Fibroblast of the aortic adventitia (primary cell): ENCODE measurements around the gene OSM. TPM values are rescaled to one million over a fixed set of nuclear protein-coding genes. Genes with fewer than 3 reads are reported as not detected.

Experiments used
- DNase-seq: peaks from one replicate; pipeline ENCODE4 v3.0.0-alpha.2; 2010; ENCODE audit warnings: low read depth
- H3K4me3 ChIP-seq: 2 replicates; pipeline ENCODE4 v1.5.1; 2011; ENCODE audit warnings: low read depth, mild to moderate bottlenecking, control low read depth, low read length, moderate library complexity
- CTCF ChIP-seq: IDR thresholded peaks from 2 replicates; pipeline ENCODE4 v1.5.1; 2011; ENCODE audit warnings: mild to moderate bottlenecking, low read length, control low read depth, inconsistent platforms; ENCODE audit not compliant: insufficient read depth
- total RNA-seq: library from RNA; depleted of rRNA; stranded (reverse); fragments of >200 nt; gene quantifications from 2 replicates; pipeline ENCODE4 v1.2.3, GENCODE V29; 2012; ENCODE audit warnings: low replicate concordance

The OSM gene
- total RNA-seq, 1 donor, result not detected

DNA sequence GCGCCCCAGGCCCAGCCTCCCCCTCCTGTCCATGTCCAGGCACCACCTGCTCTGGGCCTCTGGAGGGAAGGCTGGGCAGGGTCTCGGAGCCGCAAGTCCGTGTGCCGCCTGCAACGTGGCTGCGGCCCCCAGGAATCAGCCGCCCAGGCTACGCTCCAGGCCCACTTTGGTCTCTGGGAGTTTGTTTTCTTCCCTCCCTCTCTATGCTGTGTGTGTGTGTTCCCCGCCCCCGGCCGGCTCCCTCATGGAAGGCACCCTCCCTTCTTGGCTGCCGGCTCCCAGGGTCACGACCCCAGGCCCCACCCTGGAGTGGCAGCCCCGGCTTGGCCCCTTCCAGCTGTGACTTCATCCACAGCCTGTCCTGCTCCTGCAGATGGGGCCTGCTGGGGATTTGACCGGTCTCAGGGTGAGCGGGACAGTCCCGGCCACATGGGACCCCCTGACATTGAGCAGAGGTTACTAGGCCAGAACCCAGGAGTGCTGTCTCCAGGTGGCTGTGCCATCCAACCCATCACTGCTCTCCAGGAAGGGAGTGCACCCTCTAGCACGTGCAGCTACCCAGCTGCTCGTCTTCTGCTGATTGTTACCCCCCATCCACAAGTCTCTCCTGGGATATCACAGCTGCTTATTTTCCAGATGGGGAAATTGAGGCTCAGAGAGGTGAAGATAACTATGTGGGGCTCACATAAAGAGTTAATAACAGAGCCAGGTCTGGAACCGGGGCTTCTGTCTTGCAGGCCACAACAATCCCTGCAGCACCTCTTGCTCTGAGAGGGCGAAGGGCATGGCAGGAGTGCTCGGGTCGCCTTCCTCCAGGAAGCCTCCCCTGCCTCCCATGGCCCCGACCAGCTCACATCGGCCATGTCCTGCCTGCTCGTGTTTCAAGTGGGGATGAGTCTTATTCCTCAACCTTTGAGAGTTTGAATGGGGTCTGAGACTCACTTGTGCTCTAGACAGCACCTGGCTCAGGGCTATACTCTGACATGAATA is 17.3 kb downstream of the OSM start:
- peak overlapping the region; percentile 31 for H3K4me3 ChIP-seq
- peak; percentile 54 for DNase-seq
- no peak for TF ChIP-seq CTCF

DNA sequence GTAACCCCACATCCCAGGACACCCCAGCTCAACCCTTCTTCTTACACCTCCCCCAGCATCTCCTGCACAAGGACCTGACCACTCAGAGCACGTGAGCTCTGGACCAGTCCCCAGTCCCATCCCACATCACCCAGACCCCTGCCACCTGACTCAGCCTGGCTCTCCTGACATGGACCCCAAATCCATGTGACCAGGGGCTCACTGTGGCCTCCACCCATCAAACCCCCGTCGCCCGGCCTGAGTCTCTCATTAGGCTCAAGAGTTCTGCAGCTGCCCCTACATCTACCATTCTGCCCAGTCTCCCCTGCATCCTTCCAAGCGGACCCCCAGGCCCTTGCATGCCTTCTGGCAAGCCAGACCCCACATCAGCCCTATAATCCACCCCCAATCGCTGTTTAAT is 18.2 kb downstream of the OSM start:
- no peak for DNase-seq
- peak overlapping the region; percentile 31 for H3K4me3 ChIP-seq
- no peak for TF ChIP-seq CTCF

- no peak overlapping the region for H3K4me3 ChIP-seq
- no peak for DNase-seq
- TF ChIP-seq CTCF, result no peak
These were observed 18.7 kb downstream of the OSM start for GRCh38 chr22:30247974-30248373.

DNA sequence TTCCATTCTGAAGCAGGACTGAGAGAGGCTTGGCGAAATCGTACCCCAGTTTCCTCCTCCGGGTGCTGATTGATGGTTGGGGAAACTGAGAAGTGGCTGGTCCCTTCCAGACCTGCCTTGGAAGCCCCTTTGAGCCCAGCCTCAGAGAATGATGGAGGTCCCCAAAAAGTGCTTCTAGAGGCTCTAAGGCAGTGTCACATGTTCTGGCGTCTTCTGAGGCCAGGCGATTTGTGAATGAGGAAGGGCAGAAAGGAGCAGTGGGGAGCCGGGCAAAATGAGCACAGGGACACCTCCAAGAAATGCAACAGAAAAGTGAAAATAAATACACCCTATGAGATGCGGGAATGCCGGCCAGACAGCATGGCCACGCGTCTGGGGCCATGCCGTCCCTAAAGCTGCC is 19.1 kb downstream of the OSM start:
- no peak overlapping the region for H3K4me3 ChIP-seq
- DNase-seq, result no peak
- no peak for TF ChIP-seq CTCF

DNA sequence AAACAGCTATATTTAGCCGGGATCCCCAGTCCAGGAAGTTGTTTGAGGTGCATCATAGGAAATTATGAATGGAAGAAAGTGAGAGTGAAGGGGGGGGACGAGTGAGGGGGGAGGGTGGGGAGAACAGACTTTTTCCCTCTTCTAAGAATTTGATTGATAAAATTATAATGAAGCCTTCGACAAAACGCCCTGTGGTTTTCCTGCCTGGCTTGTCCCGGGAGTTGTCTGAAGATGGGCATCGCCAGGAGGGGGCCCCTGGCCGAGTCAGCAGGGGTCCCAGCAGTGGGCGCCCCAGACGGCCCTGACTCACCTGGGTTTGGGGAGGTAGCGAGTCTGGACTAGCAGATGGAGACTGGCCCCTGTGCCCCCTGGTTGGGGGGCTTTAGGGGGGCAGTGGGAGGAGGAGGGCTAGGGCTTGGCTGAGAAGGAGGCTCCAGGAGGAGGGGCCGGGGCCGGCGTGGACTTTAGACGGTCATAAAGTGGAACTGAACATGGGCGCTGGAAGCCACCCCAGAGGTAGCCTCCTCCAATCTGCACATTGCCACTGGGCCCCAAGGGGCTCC is 19.8 kb downstream of the OSM start:
- no peak for DNase-seq
- no peak for TF ChIP-seq CTCF

DNA sequence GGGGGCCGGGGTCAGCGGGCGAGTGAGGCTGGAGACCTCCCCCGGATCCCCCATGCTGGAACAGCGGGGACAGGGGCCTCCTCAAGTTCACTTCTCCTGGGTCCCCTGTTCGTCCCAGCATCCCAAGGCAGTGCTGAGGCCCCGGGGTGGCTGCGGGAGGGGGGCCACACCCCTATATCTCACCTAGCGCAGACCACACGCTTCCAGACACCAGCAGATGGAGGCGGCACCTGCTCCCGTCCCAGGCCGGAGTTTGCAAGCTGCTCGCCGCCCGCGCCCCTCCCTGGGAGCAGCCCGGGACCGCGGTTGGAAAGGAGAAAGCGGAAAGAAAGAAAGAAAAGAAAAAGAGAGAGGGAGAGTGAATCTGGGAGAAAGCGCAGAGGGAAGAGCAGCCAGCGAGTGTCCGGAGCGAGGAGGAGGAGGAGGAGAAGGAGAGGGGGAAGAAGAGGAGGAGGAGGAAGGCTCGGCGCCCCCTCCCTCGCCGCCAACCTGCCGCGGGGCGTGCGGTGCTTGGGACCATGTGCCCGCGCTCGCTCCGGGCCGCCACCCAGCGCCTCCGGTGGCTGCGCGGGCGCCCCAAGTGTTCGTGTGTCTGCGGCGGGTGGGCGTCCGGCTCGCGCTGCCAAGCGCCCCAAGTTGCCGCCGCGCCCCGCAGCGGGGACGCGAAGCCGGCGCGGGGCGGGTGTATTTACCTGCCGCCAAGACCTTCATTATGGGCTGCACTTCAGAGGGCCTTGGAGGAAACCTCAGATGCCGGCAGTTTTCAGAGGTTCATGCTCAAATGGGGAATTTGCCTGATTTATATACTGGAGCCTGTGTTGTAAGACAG is 20.5 kb downstream of the OSM start, which contains the start of gene LIF:
LIF (minus strand) TSS at position 775 of the 829 bp plus-strand sequence; CDS start at position 711, 64 bp downstream.
- DNase-seq, result peak; percentile 74
- H3K4me3 ChIP-seq, result peak within 1 kb of the TSS; percentile 78
- TF ChIP-seq CTCF, result peak; percentile 17

More for the DNA sequence above, 19.8 kb downstream of the OSM start:
- peak overlapping the region; percentile 78 for H3K4me3 ChIP-seq
